HG02870 (cell line): ENCODE measurements around the gene AHSG.
"Not testable (repeated sequence)": the region's sequence is repeated elsewhere in the genome, so short reads cannot be mapped to it uniquely, and the experiment has no call there.

Experiments
- ATAC-seq: cut with Tn5 transposase; IDR thresholded peaks from one replicate; pipeline ENCODE4 v1.9.1; 2021; ENCODE audit warnings: mild to moderate bottlenecking, moderate library complexity; ENCODE audit not compliant: unreplicated experiment

Gene AHSG, protein sequence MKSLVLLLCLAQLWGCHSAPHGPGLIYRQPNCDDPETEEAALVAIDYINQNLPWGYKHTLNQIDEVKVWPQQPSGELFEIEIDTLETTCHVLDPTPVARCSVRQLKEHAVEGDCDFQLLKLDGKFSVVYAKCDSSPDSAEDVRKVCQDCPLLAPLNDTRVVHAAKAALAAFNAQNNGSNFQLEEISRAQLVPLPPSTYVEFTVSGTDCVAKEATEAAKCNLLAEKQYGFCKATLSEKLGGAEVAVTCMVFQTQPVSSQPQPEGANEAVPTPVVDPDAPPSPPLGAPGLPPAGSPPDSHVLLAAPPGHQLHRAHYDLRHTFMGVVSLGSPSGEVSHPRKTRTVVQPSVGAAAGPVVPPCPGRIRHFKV

DNA sequence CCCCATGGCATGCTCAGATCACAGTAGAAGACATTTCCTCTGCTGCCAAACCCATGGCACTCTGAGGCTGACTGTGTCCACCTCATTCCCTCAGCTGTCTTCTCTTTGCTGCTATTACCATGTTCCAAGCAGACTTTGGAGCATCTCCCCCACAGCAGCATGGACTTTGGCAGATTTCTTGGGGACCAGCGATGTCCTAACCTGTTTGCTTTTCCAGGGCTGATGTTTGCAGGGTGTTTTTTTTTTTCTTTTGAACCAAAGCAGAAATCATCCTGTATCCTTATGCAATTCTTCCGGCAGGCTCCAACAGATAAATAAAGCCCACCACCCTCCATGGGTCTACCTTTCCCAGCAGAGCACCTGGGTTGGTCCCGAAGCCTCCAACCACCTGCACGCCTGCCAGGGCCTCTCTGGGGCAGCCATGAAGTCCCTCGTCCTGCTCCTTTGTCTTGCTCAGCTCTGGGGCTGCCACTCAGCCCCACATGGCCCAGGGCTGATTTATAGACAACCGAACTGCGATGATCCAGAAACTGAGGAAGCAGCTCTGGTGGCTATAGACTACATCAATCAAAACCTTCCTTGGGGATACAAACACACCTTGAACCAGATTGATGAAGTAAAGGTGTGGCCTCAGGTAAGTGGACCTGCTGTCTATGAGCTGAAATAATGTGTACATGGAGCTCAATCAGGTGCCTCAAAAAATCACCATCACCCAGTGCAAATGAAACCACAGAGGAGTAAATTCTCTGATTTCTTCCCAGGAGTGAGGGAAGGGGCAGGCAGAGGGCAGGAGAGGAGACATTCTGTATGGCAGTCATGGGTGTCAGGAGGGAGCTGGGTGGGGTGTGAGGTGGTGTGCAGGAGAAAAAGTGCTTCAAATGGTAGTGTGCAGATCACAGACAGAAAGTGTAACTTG is at the start of gene AHSG:
AHSG (plus strand) TSS at position 340 of the 916 bp plus-strand sequence; CDS start at position 422, 82 bp downstream.
- no peak for ATAC-seq

DNA sequence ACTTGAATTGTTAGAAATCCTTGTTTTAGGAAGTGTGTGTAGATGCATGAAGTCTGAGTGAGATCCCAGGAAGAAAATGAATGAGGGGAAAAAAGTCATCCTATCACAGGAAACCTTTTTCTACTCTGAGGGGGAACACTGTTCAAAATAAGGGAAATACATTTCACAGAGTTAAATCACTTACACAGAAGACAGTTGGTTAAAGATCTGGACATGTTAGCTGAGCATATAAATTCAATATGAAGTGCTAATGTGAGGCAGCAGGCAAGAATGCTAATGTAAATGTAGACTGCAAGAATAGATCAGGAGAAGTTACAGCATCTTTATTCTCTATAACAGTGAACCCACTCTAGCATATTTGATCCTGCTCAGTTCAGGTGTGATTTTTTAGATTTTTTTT is 48.3 kb upstream of the AHSG start:
- no peak for ATAC-seq

DNA sequence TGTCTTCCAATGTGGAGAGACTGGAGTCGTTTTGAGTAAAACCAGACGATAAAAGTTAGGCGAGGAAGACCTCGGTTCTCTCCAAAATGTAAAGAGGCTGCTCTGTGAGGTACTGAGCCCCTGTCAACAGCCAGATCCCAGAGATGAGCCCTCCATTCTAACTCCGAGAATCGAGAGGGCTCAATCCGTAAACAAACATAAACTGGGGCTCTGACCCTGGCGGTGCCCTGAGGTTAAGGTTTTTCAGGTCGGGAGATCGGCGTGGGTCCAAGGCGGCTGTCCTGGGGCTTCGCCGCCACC is 46.1 kb upstream of the AHSG start:
- no peak for ATAC-seq

DNA sequence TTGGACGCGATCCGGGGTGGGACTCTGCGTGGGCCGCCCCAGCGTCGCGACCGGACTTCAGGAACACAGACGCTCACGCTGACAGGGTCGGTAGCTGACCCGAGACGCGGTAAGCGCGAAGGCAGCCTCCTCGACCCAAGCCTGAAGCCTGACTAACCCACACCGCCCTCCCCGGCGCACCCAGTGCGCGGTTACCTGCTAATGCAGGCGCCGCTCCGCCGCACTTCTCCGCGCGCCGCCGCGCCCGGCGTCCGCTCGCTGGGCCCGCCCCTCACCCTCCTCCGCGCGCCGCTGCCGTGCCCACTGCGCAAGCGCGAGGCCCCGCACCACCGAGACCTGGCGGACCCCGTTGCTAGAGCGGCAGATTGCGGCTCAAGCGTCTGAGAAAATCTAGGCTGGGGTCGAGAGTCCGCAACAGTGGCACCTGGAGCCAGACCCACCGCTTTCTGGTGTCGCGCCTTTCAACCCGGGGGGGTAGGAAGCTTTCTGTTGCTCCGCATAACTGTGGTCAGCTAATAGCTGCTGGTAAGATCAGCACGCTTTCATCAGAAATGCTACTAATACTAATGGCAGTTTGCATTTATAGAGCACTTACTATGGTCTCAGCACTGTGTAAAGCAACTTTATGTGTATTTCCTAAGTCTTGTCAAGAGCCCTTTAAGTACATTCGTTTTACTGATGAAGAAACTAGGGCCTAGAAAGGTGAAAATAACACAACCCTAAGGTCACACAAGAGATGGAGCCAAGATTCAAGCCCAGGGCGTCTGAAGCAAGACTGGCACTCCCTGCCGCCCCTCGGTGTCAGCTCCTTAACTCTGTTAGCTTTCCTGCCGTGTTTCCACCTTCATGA is 45.6 kb upstream of the AHSG start, which contains the start of gene TBCCD1:
TBCCD1 (minus strand) TSS at position 268 of the 850 bp plus-strand sequence. CDS start 3,010 bp downstream, outside the sequence.
- peak; percentile 32 for ATAC-seq

DNA sequence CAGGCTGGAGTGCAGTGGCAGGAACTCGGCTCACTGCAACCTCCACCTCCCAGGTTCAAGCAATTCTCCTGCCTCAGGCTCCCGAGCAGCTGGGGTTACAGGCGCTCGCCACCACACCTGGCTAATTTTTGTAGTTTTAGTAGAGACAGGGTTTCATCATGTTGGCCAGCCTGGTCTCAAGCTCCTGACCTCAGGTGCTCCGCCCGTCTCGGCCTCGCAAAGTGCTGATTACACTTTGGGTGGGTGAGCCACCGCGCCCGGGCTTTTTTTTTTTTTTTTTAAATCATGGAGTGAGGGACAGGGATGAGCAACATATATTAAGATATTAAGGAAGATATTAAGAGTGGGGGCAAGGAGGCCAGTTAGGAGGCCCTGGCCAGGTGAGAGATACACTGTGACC is 43.5 kb upstream of the AHSG start:
- ATAC-seq, result not testable (repeated sequence)

DNA sequence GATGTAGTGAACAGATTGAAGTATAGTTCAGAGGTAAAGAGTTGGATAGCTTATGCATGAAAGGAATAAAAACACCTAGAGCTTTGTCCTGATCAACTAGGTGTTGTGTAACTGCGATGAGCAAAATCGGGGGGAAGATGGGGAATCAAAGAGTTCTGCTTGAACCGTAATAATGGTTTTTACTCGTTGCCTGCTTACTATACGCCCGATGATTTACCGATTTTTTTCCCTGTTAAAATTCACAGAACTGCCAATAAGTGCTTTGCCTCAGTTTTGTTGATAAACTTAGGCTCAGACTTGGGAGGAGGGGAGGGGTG is 43.1 kb upstream of the AHSG start:
- ATAC-seq, result no peak

DNA sequence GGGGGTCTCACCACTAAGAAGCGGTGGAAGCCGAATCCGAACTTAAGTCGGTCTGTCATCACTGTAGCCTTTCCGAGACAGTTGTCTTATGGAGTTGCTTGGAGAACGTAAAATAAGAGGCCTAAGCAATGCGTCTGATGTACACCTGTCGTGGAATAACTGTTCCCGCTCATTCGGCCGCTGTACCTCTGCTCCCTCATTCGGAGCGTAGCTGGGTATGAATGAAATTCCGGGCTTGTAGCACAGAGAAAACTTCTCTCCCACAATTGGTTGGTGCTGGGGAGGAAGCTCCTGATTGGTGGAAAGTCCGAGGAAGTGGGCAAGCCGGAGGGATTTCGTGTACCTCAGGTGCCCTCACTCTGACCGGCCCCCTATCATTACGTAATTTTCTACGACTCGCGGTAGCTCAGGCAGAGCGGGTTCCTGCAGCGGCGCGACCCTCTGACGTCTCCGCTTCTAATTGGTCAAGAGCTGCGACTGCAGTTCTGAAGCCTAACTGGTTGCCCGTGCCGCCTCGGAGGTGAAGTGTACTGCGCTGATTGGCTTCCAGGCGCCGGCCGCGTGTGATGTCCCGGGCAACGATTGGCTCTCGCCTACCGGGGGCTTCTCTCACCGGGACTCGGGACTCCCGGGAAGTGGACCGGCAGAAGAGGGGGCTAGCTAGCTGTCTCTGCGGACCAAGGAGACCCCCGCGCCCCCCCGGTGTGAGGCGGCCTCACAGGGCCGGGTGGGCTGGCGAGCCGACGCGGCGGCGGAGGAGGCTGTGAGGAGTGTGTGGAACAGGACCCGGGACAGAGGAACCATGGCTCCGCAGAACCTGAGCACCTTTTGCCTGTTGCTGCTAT is 42.5 kb upstream of the AHSG start, which contains the start of gene DNAJB11:
DNAJB11 (plus strand) TSS at position 625 of the 845 bp plus-strand sequence; CDS start at position 803, 178 bp downstream.
- peak; percentile 87 for ATAC-seq

DNA sequence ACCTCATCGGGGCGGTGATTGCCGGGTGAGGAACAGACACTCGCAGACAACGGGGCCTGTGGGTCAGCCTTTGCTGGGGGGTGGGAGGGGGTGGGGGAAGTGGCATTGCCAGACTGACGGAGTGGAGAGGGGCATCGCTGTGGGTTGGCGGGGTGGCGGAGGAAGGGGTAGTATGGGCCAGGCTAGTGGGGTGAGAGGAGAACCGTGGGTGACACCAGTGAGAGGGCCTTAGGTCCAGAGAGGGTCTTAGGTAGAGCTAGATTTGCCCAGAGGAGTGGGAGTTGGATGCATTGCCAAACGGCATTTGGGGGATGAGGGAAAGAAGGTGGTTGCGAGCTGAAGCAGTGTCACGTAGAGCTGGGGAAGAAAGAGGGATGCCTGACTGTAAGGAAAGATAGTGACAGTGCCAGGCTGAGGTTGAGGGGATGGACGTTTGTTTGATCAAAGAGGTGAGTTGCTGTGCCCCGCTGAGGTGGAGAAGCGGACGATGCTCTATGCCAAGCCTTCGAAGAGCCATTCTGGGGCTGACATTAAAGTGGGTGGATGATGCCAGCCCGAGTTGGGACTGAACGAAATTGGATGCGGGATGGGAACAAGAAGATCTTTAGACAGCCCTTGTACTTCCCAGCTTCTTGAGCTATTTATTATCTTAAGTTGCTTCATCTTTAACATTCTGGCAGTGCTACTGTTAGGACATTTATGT is 41.8 kb upstream of the AHSG start:
- ATAC-seq, result no peak

DNA sequence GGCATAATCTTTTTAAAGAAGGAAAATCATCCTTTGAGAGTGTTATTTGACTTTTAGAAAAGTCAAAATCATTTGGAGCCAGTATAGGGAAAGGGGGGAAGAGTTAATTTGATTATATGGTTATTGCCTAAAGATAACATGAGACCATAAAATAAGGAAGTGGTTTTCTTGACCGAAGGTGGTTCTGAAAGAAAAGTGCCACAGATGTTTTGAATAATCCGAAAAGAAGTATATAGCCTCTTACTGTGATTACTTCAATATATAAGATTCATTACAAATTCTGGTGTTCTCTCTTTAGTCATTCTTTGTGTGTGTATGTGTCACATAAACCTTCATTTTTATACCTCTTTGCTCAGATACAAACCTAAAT is 41.2 kb upstream of the AHSG start:
- ATAC-seq, result no peak

DNA sequence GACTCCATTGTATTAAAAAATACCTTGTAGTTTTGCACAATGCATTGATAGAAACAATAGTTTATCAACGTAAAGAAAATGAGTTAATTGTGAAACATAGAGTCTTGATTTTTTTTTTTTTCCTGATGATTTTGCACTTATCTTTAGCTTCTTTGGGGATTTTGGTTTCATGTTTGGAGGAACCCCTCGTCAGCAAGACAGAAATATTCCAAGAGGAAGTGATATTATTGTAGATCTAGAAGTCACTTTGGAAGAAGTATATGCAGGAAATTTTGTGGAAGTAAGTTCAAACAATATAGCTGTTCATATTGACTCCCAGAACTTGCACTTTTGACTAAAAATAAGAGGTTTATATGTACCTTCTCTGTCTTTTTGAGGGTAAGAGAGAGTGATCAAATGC is 35.3 kb upstream of the AHSG start:
- no peak for ATAC-seq

DNA sequence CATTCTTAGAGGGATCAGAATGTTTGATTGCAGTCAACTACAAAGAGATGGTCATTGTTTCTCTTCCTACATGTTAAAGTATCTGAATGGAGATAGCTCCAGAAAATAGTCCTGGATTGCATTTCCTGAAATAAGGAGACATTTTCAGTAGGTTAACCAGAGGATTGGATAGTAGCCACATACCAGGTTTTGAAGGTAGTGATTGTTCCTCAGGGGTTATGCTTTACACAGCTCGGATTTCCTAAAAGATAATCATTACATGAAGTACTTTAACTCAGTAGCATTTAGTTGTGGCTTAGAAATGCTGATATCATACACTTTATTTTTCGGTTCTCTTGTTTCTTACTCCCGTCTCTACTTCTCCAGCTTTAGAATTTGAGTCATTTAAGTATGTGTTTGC is 32.1 kb upstream of the AHSG start:
- no peak for ATAC-seq

DNA sequence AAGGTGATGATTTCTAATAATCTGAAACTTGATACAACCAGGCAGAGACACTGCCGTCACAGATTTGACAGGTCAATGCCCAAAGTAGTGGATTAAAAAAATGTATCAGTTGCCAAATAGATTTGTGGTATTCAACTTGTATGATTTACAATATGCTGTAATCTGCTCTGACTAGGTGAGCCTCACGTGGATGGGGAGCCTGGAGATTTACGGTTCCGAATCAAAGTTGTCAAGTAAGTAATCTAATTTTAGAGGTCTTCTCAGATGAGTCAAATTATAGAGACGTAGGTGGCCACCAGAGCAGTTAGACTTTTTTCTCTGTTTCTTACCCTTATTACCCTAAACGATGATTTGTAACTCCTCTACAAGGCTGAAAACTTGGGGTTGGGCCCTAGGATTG is 30.3 kb upstream of the AHSG start:
- ATAC-seq, result no peak

DNA sequence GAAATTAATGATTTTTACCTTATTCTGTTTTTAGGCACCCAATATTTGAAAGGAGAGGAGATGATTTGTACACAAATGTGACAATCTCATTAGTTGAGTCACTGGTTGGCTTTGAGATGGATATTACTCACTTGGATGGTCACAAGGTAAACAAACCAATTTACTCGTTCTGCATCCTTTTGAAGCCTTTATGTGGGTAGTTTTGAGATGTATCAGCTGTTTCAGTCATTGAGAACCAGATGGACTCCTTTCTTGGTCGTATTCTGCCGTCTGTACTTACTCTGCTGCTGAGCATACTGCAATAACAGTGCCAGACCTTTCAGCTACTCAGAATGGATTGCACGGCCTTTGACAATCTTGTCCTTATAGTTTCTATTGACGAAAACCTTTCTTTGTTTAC is 29.0 kb upstream of the AHSG start:
- no peak for ATAC-seq

DNA sequence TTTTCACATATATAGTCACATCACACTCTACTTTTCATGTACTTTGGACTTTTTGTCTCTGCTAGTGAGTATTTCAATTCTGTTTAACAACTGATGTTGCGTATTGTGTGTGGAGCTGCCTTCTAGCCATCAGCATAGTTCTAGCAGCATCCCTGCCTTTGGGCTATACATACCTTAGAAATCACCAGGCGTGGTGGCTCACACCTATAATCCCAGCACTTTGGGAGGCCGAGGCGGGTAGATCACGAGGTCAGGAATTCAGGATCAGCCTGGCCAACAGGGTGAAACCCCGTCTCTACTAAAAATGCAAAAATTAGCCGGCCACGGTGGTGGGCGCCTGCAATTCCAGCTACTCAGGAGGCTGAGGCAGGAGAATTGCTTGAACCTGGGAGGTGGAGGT is 26.6 kb upstream of the AHSG start:
- ATAC-seq, result not testable (repeated sequence)

DNA sequence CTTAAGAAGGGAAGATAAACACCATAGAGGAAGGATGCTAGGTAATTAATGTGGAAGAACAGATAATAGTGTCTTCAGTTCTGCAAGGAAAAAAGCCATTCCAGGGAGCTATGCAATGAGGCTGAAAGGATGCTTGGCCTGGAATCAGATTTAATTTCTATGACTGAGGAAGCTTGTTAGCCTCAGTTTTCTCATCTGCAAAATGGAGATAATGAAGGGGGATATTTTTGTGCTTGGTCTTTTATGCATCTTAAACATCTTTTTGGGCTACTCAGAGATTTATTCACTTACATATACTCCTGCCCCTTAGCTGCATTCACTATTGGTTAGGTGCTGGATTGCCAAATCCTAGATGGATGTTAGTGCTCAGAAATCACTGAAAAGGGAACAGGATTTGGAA is 25.7 kb upstream of the AHSG start:
- no peak for ATAC-seq

DNA sequence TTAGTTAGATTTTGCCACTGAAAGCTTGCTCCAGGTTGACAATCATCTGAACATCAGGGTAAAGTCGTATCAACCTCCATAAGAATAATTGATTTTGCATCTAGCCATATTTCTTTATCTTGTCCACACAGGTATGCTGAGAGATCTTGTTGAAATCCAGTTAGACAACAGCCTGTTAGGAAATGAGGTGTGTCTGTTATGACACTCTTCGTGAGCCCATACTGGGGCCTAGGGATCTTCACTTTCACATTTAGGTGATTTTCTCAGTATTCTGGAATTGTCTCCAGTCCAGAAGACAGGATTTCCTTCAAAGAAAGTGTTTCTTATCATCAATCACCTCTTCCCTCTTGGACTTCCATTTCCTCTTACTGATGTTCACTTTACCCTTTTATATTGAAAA is 24.2 kb upstream of the AHSG start:
- no peak for ATAC-seq

DNA sequence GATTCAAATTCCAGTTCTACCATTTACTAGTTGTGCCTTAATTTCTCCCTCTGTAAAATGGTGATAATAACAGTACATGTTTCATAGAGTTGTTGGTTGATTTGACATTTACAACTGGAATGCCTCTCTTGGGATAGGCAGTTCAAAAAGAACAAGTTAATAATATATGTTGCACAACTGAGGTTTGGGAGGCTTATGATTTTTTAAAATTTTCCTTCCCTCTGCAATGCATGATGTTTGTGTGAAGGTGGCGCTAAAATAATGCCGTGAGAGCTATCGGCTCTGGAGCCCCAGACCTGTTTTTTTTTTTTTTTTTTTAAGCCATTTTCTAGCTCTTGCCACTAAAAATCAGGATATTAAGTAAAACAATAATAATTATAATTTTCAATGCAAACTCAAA is 23.7 kb upstream of the AHSG start:
- no peak for ATAC-seq

DNA sequence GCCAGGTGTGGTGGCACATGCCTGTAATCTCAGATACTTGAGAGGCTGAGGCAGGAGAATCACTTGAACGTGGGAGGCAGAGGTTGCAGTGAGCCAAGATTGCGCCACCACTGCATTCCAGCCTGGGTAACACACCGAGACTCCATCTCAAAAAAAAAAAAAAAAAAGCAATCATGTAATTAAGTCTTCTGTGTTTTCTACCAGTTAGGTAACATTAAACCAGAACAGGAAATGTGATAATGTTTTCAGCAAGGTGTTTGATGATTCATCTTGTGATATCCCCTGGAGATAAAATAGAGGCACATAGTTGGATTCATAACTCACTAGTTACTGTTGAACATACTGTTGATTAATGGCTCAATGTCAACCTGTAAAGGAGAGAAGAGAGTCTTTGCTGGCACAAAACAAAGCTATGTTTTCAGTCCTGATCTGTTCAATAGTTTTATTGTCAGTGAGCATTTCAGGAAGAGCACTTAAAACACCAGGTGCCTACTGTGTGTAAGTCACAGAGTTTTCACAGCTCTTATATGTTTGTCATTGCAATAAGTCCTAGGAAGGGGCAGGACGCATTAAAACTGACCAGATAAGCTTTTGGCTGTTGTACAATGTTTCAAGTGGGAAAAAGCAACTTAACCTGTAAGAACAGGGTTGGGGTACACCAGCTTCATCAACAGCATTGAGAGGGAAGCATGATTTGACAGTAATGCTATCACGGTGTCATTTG is 22.8 kb upstream of the AHSG start:
- ATAC-seq, result no peak
